ENCODE measurements around the gene MDH2. TPM values are rescaled to one million over a fixed set of nuclear protein-coding genes. Genes with fewer than 3 reads are reported as not detected.
"Not testable (repeated sequence)": the region's sequence is repeated elsewhere in the genome, so short reads cannot be mapped to it uniquely, and the experiment has no call there.

The MDH2 gene
- total RNA-seq, 2 donors from 2014 or later, result 48.2 to 58.6 TPM

GRCh38 chr7:76020031-76020714 is 27.7 kb upstream of the MDH2 start:
- Histone ChIP-seq H3K36me3 (no peaks in the 10 kb centered on the region), H3K9me3 (no peaks in the 10 kb centered on the region), H3K4me3 (no peak overlapping the region), H3K4me1 (ENCODE audit: control insufficient read depth in 1 of 2, low read depth in 2 of 2) (no peaks in the 10 kb centered on the region), H3K27me3 (replicated peaks; ENCODE audit: insufficient read depth) (no peaks in the 10 kb centered on the region), H3K27ac (no peak overlapping the region)
- peak; percentile 87 for TF ChIP-seq CTCF (IDR thresholded peaks at IDR 0.05)
- ATAC-seq (ENCODE audit: insufficient number of reproducible peaks, low FRiP score, low read depth) (no peak), DNase-seq (ENCODE audit: low spot score) (peak; percentile 15)

- no peak for ATAC-seq (ENCODE audit: insufficient number of reproducible peaks, low FRiP score, low read depth)
- Histone ChIP-seq H3K27ac (no peak overlapping the region), H3K4me3 (no peak overlapping the region), H3K27me3 (replicated peaks; ENCODE audit: insufficient read depth) (no peaks in the 10 kb centered on the region), H3K9me3 (no peaks in the 10 kb centered on the region), H3K36me3 (no peaks in the 10 kb centered on the region), H3K4me1 (ENCODE audit: control insufficient read depth in 1 of 2, low read depth in 2 of 2) (no peaks in the 10 kb centered on the region)
- TF ChIP-seq CTCF (IDR thresholded peaks at IDR 0.05), result no peak
- DNase-seq (ENCODE audit: low spot score), result no peak
Observed at GRCh38 chr7:76022026-76022780, 25.7 kb upstream of the MDH2 start.

GRCh38 chr7:76023002-76023401 is 24.9 kb upstream of the MDH2 start:
- no peak for ATAC-seq (ENCODE audit: insufficient number of reproducible peaks, low FRiP score, low read depth)
- Histone ChIP-seq H3K36me3 (peaks cover under 1% of the 10 kb centered on the region), H3K9me3 (no peaks in the 10 kb centered on the region), H3K4me1 (ENCODE audit: control insufficient read depth in 1 of 2, low read depth in 2 of 2) (no peaks in the 10 kb centered on the region), H3K27ac (no peak overlapping the region), H3K27me3 (replicated peaks; ENCODE audit: insufficient read depth) (no peaks in the 10 kb centered on the region), H3K4me3 (no peak overlapping the region)
- no peak for TF ChIP-seq CTCF (IDR thresholded peaks at IDR 0.05)
- no peak for DNase-seq (ENCODE audit: low spot score)

GRCh38 chr7:76029682-76030081 is 18.2 kb upstream of the MDH2 start:
- H3K27me3 ChIP-seq (replicated peaks; ENCODE audit: insufficient read depth); H3K9me3 ChIP-seq; DNase-seq (ENCODE audit: low spot score); H3K4me1 ChIP-seq (ENCODE audit: control insufficient read depth in 1 of 2, low read depth in 2 of 2); H3K4me3 ChIP-seq; H3K27ac ChIP-seq; ATAC-seq (ENCODE audit: insufficient number of reproducible peaks, low FRiP score, low read depth); H3K36me3 ChIP-seq: not testable (repeated sequence)

- H3K9me3 ChIP-seq, result no peaks in the 10 kb centered on the region
- no peak overlapping the region for H3K27ac ChIP-seq
- no peak for TF ChIP-seq CTCF (IDR thresholded peaks at IDR 0.05)
- H3K36me3 ChIP-seq, result peaks cover 6% of the 10 kb centered on the region
- no peak for DNase-seq (ENCODE audit: low spot score)
- ATAC-seq (ENCODE audit: insufficient number of reproducible peaks, low FRiP score, low read depth), result no peak
- H3K27me3 ChIP-seq (replicated peaks; ENCODE audit: insufficient read depth), result no peaks in the 10 kb centered on the region
- H3K4me3 ChIP-seq, result no peak overlapping the region
- no peaks in the 10 kb centered on the region for H3K4me1 ChIP-seq (ENCODE audit: control insufficient read depth in 1 of 2, low read depth in 2 of 2)
Observed at GRCh38 chr7:76031964-76032363, 15.9 kb upstream of the MDH2 start.
